Keratinocyte (primary cell): ENCODE measurements around the gene PTPRT. TPM values are rescaled to one million over a fixed set of nuclear protein-coding genes. Genes with fewer than 3 reads are reported as not detected.

Experiments
- DNase-seq: peaks from one replicate; pipeline ENCODE4 v3.0.0-alpha.2; 2011; ENCODE audit warnings: low read depth, missing footprints, low spot score
- FAIRE-seq: peaks from 2 replicates; lab custom pipeline; 2011; peaks lifted over from hg19 to GRCh38; lab: Jason Lieb, UNC
- H2AFZ ChIP-seq: 2 replicates; pipeline ENCODE4 v1.6.0; 2012; ENCODE audit warnings: low read length, control low read depth, inconsistent platforms; ENCODE audit not compliant: control insufficient read depth
- H3K27ac ChIP-seq: 2 replicates; pipeline ENCODE4 v1.5.1; 2011; ENCODE audit warnings: low read length; ENCODE audit not compliant: control insufficient read depth, insufficient read depth
- H3K27me3 ChIP-seq: 3 replicates; pipeline ENCODE4 v1.6.0; 2011; ENCODE audit warnings: low read length; ENCODE audit not compliant: control insufficient read depth, insufficient read depth; ENCODE audit errors: extremely low read depth
- H3K36me3 ChIP-seq, 2 experiments: 2 replicates in 1 of 2; 3 replicates in 1 of 2; pipeline ENCODE4 v1.5.1; 2011; ENCODE audit warnings: low read length in 2 of 2, mild to moderate bottlenecking in 1 of 2; ENCODE audit not compliant: control insufficient read depth in 2 of 2, insufficient read depth in 2 of 2; ENCODE audit errors: extremely low read depth in 1 of 2
- H3K4me1 ChIP-seq: 3 replicates; pipeline ENCODE4 v1.5.1; 2011; ENCODE audit warnings: low read length; ENCODE audit not compliant: control insufficient read depth, insufficient read depth; ENCODE audit errors: extremely low read depth
- H3K4me2 ChIP-seq: 3 replicates; pipeline ENCODE4 v1.6.0; 2011; ENCODE audit warnings: low read depth, low read length; ENCODE audit not compliant: control insufficient read depth, insufficient read depth; ENCODE audit errors: extremely low read depth
- H3K4me3 ChIP-seq, 3 experiments: fragments of 200-600 bp in 1 of 3; sonication (generic) in 1 of 3; 2 replicates in 2 of 3; 3 replicates in 1 of 3; pipeline ENCODE4 v1.5.1; 2011 to 2016; ENCODE audit warnings: low read length in 3 of 3, mild to moderate bottlenecking in 3 of 3, control low read depth in 2 of 3, inconsistent platforms in 1 of 3, low read depth in 1 of 3, mixed read lengths in 1 of 3, mixed run types in 1 of 3, moderate library complexity in 1 of 3; ENCODE audit not compliant: control insufficient read depth in 2 of 3, insufficient read depth in 2 of 3; ENCODE audit errors: extremely low read depth in 1 of 3
- H3K79me2 ChIP-seq: 2 replicates; pipeline ENCODE4 v1.6.0; 2012; ENCODE audit warnings: low read length; ENCODE audit not compliant: control insufficient read depth, insufficient read depth
- H3K9ac ChIP-seq: 3 replicates; pipeline ENCODE4 v1.6.0; 2011; ENCODE audit warnings: low read length; ENCODE audit not compliant: control insufficient read depth, insufficient read depth; ENCODE audit errors: extremely low read depth
- H3K9me1 ChIP-seq: 3 replicates; pipeline ENCODE4 v1.6.0; 2011; ENCODE audit warnings: low read length; ENCODE audit not compliant: control insufficient read depth, insufficient read depth; ENCODE audit errors: extremely low read depth
- H3K9me3 ChIP-seq: 2 replicates; pipeline ENCODE4 v1.5.1; 2012; ENCODE audit warnings: low read depth, low read length; ENCODE audit not compliant: control insufficient read depth
- H4K20me1 ChIP-seq: 3 replicates; pipeline ENCODE4 v1.6.0; 2011; ENCODE audit warnings: low read length; ENCODE audit not compliant: control insufficient read depth, insufficient read depth; ENCODE audit errors: extremely low read depth
- CTCF ChIP-seq, 3 experiments: IDR thresholded peaks in 1 of 3; conservative IDR thresholded peaks in 1 of 3; optimal IDR thresholded peaks in 1 of 3; 2 replicates in 2 of 3; 3 replicates in 1 of 3; pipeline versions ENCODE3 to v1.5.1; 2011; ENCODE audit warnings: low read length in 3 of 3, mild to moderate bottlenecking in 3 of 3, moderate library complexity in 2 of 3, control low read depth in 1 of 3, inconsistent platforms in 1 of 3; ENCODE audit not compliant: insufficient read depth in 2 of 3; ENCODE audit errors: extremely low read depth in 1 of 3
- EZH2 ChIP-seq: IDR thresholded peaks from one replicate; pipeline ENCODE4 v1.6.1; 2012; ENCODE audit warnings: inconsistent platforms, mild to moderate bottlenecking, low read length, moderate library complexity
- dilution Hi-C: fragments of 300-500 bp; cut with MboI; formaldehyde crosslinking; loops from one replicate; pipeline ENCODE4 v1.7.0; 2020; ENCODE audit warnings: low sequenced_read_pairs; ENCODE audit not compliant: extremely low pct_ligation_motif_present
- polyA plus RNA-seq, 5 experiments: library from polyadenylated mRNA; depleted of rRNA in 3 of 5; stranded (reverse) in 3 of 5; stranded (forward) in 1 of 5; unstranded in 1 of 5; fragments of >200 nt; gene quantifications; 1 replicate in 1 of 5; 2 replicates in 3 of 5; 3 replicates in 1 of 5; pipeline versions ENCODE4 v1.2.1 to v1.2.3, GENCODE V29; 2011 to 2012; ENCODE audit warnings: missing spikeins in 2 of 5, low read depth in 1 of 5, low replicate concordance in 1 of 5

The PTPRT gene
- polyA plus RNA-seq, 1 donor (not counting 4 experiments of a cell fraction or from before 2014, with no cell fraction given) = not detected

- dilution Hi-C loops = no loop called here
- Histone ChIP-seq H3K9me3 (peaks cover 4% of the 10 kb centered on the region), H3K79me2 (no peaks in the 10 kb centered on the region), H3K27ac (no peak overlapping the region), H4K20me1 (no peaks in the 10 kb centered on the region), H3K4me3 (no peak overlapping the region), H3K9me1 (no peaks in the 10 kb centered on the region), H3K36me3 (no peaks in the 10 kb centered on the region), H3K9ac (no peak overlapping the region), H3K4me1 (no peaks in the 10 kb centered on the region), H2AFZ (no peak overlapping the region), H3K4me2 (no peak overlapping the region), H3K27me3 (no peaks in the 10 kb centered on the region)
- DNase-seq (no peak), FAIRE-seq (no peak)
- TF ChIP-seq EZH2 (no peak), CTCF (optimal IDR thresholded peaks at IDR 0.05 in 1 of 3, IDR thresholded peaks at IDR 0.05 in 1 of 3, conservative IDR thresholded peaks at IDR 0.05 in 1 of 3; ENCODE audit: extremely low read depth in 1 of 3, insufficient read depth in 2 of 3, low read length in 3 of 3) (no peak)
Measured at GRCh38 chr20:42844751-42845150, 345.0 kb downstream of the PTPRT start.

GRCh38 chr20:42837456-42837855, 352.2 kb downstream of the PTPRT start:
- Histone ChIP-seq H3K9me1 (no peaks in the 10 kb centered on the region), H2AFZ (no peak overlapping the region), H3K27me3 (no peaks in the 10 kb centered on the region), H3K79me2 (no peaks in the 10 kb centered on the region), H3K9me3 (no peaks in the 10 kb centered on the region), H3K36me3 (no peaks in the 10 kb centered on the region), H3K4me1 (no peaks in the 10 kb centered on the region), H3K4me3 (no peak overlapping the region), H3K27ac (no peak overlapping the region), H4K20me1 (no peaks in the 10 kb centered on the region), H3K9ac (no peak overlapping the region), H3K4me2 (no peak overlapping the region)
- no peak for FAIRE-seq
- dilution Hi-C loops = no loop called here
- TF ChIP-seq CTCF (optimal IDR thresholded peaks at IDR 0.05 in 1 of 3, IDR thresholded peaks at IDR 0.05 in 1 of 3, conservative IDR thresholded peaks at IDR 0.05 in 1 of 3; ENCODE audit: extremely low read depth in 1 of 3, insufficient read depth in 2 of 3, low read length in 3 of 3) (no peak), EZH2 (no peak)
- no peak for DNase-seq
